Measurements from ENCODE around the gene NAP1L4. TPM values are rescaled to one million over a fixed set of nuclear protein-coding genes. Genes with fewer than 3 reads are reported as not detected.

NAP1L4 gene
- polyA plus RNA-seq, 1 of the 3 experiments (the other 2 are of a cell fraction) = 104 TPM

GRCh38 chr11:2989006-2989405, 3.1 kb downstream of the NAP1L4 start (continued):
- no peak for TF ChIP-seq REST (IDR thresholded peaks at IDR 0.05; ENCODE audit: low read depth, low read length)
- no peak for TF ChIP-seq NFIC (IDR thresholded peaks at IDR 0.05; ENCODE audit: borderline replicate concordance)
- no peak for TF ChIP-seq CTCF (IDR thresholded peaks at IDR 0.05)
- TF ChIP-seq ZBTB33 (IDR thresholded peaks at IDR 0.05; ENCODE audit: borderline replicate concordance, low read depth) = no peak
- TF ChIP-seq EP300 (IDR thresholded peaks at IDR 0.05; ENCODE audit: borderline replicate concordance in 1 of 2, low read depth in 1 of 2, low read length in 1 of 2) = no peak
- no peak for TF ChIP-seq MAX (IDR thresholded peaks at IDR 0.05; ENCODE audit: low read depth)
- no peak for TF ChIP-seq NRF1 (IDR thresholded peaks at IDR 0.05; ENCODE audit: low read depth, low read length)
- TF ChIP-seq, protein P1, sequence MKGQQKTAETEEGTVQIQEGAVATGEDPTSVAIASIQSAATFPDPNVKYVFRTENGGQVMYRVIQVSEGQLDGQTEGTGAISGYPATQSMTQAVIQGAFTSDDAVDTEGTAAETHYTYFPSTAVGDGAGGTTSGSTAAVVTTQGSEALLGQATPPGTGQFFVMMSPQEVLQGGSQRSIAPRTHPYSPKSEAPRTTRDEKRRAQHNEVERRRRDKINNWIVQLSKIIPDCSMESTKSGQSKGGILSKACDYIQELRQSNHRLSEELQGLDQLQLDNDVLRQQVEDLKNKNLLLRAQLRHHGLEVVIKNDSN (IDR thresholded peaks at IDR 0.05; ENCODE audit: borderline replicate concordance, low read depth) = no peak
- no peak for TF ChIP-seq FOSL2 (IDR thresholded peaks at IDR 0.05; ENCODE audit: borderline replicate concordance, low read depth)
- no peak for TF ChIP-seq MXI1 (IDR thresholded peaks at IDR 0.05; ENCODE audit: low read depth, low read length)

Measured in SK-N-SH (cell line).